Erythroblast (primary cell): ENCODE data around the gene UBASH3A.

Source experiments
- GATA1 ChIP-seq: IDR thresholded peaks from 2 replicates; pipeline ENCODE4 v1.6.1; 2011; ENCODE audit warnings: low read depth, mild to moderate bottlenecking, control low read depth, low read length, moderate library complexity
- POLR2A ChIP-seq: IDR thresholded peaks from 2 replicates; pipeline ENCODE4 v1.6.1; 2011; ENCODE audit warnings: mild to moderate bottlenecking, low read length

- TF ChIP-seq POLR2A (no peak), GATA1 (no peak)
Observed at GRCh38 chr21:42444745-42445059, 41.0 kb downstream of the UBASH3A start.
